ENCODE measurements around the gene UQCC3.
"Not testable (repeated sequence)": the region's sequence is repeated elsewhere in the genome, so short reads cannot be mapped to it uniquely, and the experiment has no call there.

Gene UQCC3

GRCh38 chr11:62669420-62670161 is 1.9 kb upstream of the UQCC3 start:
- Histone ChIP-seq H3K4me1 (ENCODE audit: control insufficient read depth in 1 of 2, insufficient read depth in 1 of 2, low read depth in 1 of 2, low read length in 1 of 2) (peaks cover 37 to 38% of the 10 kb centered on the region in 2 experiments), H3K9me3 (no peaks in the 10 kb centered on the region), H3K4me3 (ENCODE audit: low read depth in 1 of 2, low read length in 1 of 2) (no peak overlapping the region), H3K27ac (no peak overlapping the region), H3K36me3 (peaks cover 19% of the 10 kb centered on the region), H3K27me3 (no peaks in the 10 kb centered on the region)
- no peak for TF ChIP-seq CTCF (IDR thresholded peaks at IDR 0.05)

- no peak for TF ChIP-seq CTCF (IDR thresholded peaks at IDR 0.05)
- no peaks in the 10 kb centered on the region for H3K9me3 ChIP-seq
- peaks cover 33% of the 10 kb centered on the region for H3K36me3 ChIP-seq
- peak overlapping the region; percentile 79 to 87 for H3K4me3 ChIP-seq (ENCODE audit: low read depth in 1 of 2, low read length in 1 of 2)
- peak overlapping the region; percentile 82 for H3K27ac ChIP-seq
- peaks cover 28 to 33% of the 10 kb centered on the region in 2 experiments for H3K4me1 ChIP-seq (ENCODE audit: control insufficient read depth in 1 of 2, insufficient read depth in 1 of 2, low read depth in 1 of 2, low read length in 1 of 2)
- H3K27me3 ChIP-seq = no peaks in the 10 kb centered on the region
Observed at GRCh38 chr11:62671236-62671607, 251 bp upstream of the UQCC3 start.

GRCh38 chr11:62673196-62673525 is 1.7 kb downstream of the UQCC3 start:
- Histone ChIP-seq H3K27ac (no peak overlapping the region), H3K4me3 (ENCODE audit: low read depth in 1 of 2, low read length in 1 of 2) (no peak overlapping the region), H3K36me3 (peaks cover 51% of the 10 kb centered on the region), H3K4me1 (ENCODE audit: control insufficient read depth in 1 of 2, insufficient read depth in 1 of 2, low read depth in 1 of 2, low read length in 1 of 2) (peaks cover 31% of the 10 kb centered on the region in 2 experiments), H3K9me3 (no peaks in the 10 kb centered on the region), H3K27me3 (no peaks in the 10 kb centered on the region)
- no peak for TF ChIP-seq CTCF (IDR thresholded peaks at IDR 0.05)

- not testable (repeated sequence) for H3K27me3 ChIP-seq; H3K4me3 ChIP-seq (ENCODE audit: low read depth in 1 of 2, low read length in 1 of 2); H3K9me3 ChIP-seq; H3K27ac ChIP-seq
- Histone ChIP-seq H3K4me1 (ENCODE audit: control insufficient read depth in 1 of 2, insufficient read depth in 1 of 2, low read depth in 1 of 2, low read length in 1 of 2) (peaks cover 39% of the 10 kb centered on the region in 2 experiments), H3K36me3 (peaks cover 51% of the 10 kb centered on the region)
Observed at GRCh38 chr11:62675415-62675814, 3.9 kb downstream of the UQCC3 start.

GRCh38 chr11:62676698-62677097 is 5.2 kb downstream of the UQCC3 start:
- peaks cover 32 to 33% of the 10 kb centered on the region in 2 experiments for H3K4me1 ChIP-seq (ENCODE audit: control insufficient read depth in 1 of 2, insufficient read depth in 1 of 2, low read depth in 1 of 2, low read length in 1 of 2)
- H3K4me3 ChIP-seq (ENCODE audit: low read depth in 1 of 2, low read length in 1 of 2) = no peak overlapping the region
- H3K27ac ChIP-seq = peak overlapping the region; percentile 51
- H3K36me3 ChIP-seq = peaks cover 51% of the 10 kb centered on the region
- H3K27me3 ChIP-seq = no peaks in the 10 kb centered on the region
- TF ChIP-seq CTCF (IDR thresholded peaks at IDR 0.05) = no peak
- H3K9me3 ChIP-seq = no peaks in the 10 kb centered on the region

- peaks cover 28 to 31% of the 10 kb centered on the region in 2 experiments for H3K4me1 ChIP-seq (ENCODE audit: control insufficient read depth in 1 of 2, insufficient read depth in 1 of 2, low read depth in 1 of 2, low read length in 1 of 2)
- no peaks in the 10 kb centered on the region for H3K27me3 ChIP-seq
- H3K9me3 ChIP-seq = no peaks in the 10 kb centered on the region
- TF ChIP-seq CTCF (IDR thresholded peaks at IDR 0.05) = no peak
- no peak overlapping the region for H3K4me3 ChIP-seq (ENCODE audit: low read depth in 1 of 2, low read length in 1 of 2)
- peak overlapping the region; percentile 90 for H3K27ac ChIP-seq
- peaks cover 51% of the 10 kb centered on the region for H3K36me3 ChIP-seq
Observed at GRCh38 chr11:62677156-62677555, 5.7 kb downstream of the UQCC3 start.

Measured in neutrophil (primary cell).